Stimulated activated naive CD8-positive, alpha-beta T cell treated with anti-CD3 and anti-CD28 coated beads, Interleukin-15, Interleukin-2, amounts not matched to agents 100 ng/mL and 50 ng/mL, for 24 hours (primary cell): Measurements from ENCODE around the gene NEO1.

Source experiments
- H3K27ac Mint-ChIP-seq: one replicate; pipeline ENCODE4 v1.8.0; 2021; ENCODE audit warnings: mild to moderate bottlenecking, mixed read lengths
- H3K27me3 Mint-ChIP-seq: one replicate; pipeline ENCODE4 v1.8.0; 2021; ENCODE audit warnings: mixed read lengths
- H3K36me3 Mint-ChIP-seq: one replicate; pipeline ENCODE4 v1.8.0; 2021; ENCODE audit warnings: low read depth, mixed read lengths
- H3K4me1 Mint-ChIP-seq: one replicate; pipeline ENCODE4 v1.8.0; 2021; ENCODE audit warnings: low read depth, mixed read lengths
- H3K4me3 Mint-ChIP-seq: one replicate; pipeline ENCODE4 v1.8.0; 2021; ENCODE audit warnings: mild to moderate bottlenecking, mixed read lengths
- H3K9me3 Mint-ChIP-seq: one replicate; pipeline ENCODE4 v1.8.0; 2021; ENCODE audit warnings: mixed read lengths

Gene NEO1

GRCh38 chr15:73345658-73346057 is 293.4 kb downstream of the NEO1 start:
- H3K27me3 Mint-ChIP-seq: peaks cover 3% of the 10 kb centered on the region
- H3K4me3 Mint-ChIP-seq: no peak overlapping the region
- H3K4me1 Mint-ChIP-seq: no peaks in the 10 kb centered on the region
- H3K36me3 Mint-ChIP-seq: no peaks in the 10 kb centered on the region
- peaks cover 15% of the 10 kb centered on the region for H3K9me3 Mint-ChIP-seq
- H3K27ac Mint-ChIP-seq: no peak overlapping the region

- no peaks in the 10 kb centered on the region for H3K36me3 Mint-ChIP-seq
- no peak overlapping the region for H3K27ac Mint-ChIP-seq
- peaks cover 3% of the 10 kb centered on the region for H3K27me3 Mint-ChIP-seq
- H3K4me1 Mint-ChIP-seq: no peaks in the 10 kb centered on the region
- peaks cover 15% of the 10 kb centered on the region for H3K9me3 Mint-ChIP-seq
- H3K4me3 Mint-ChIP-seq: no peak overlapping the region
These were observed 294.6 kb downstream of the NEO1 start for GRCh38 chr15:73346735-73347312.

GRCh38 chr15:73349191-73349590 is 296.9 kb downstream of the NEO1 start:
- Mint-ChIP-seq H3K36me3 (no peaks in the 10 kb centered on the region), H3K4me1 (no peaks in the 10 kb centered on the region), H3K4me3 (no peak overlapping the region), H3K27ac (no peak overlapping the region), H3K9me3 (peaks cover 4% of the 10 kb centered on the region), H3K27me3 (peaks cover 3% of the 10 kb centered on the region)

- Mint-ChIP-seq H3K36me3 (no peaks in the 10 kb centered on the region), H3K9me3 (peaks cover 4% of the 10 kb centered on the region), H3K4me1 (no peaks in the 10 kb centered on the region), H3K27me3 (peaks cover 12% of the 10 kb centered on the region), H3K4me3 (no peak overlapping the region), H3K27ac (no peak overlapping the region)
These were observed 299.8 kb downstream of the NEO1 start for GRCh38 chr15:73352082-73352481.

- Mint-ChIP-seq H3K9me3 (no peaks in the 10 kb centered on the region), H3K27ac (no peak overlapping the region), H3K27me3 (peaks cover 12% of the 10 kb centered on the region), H3K36me3 (no peaks in the 10 kb centered on the region), H3K4me1 (no peaks in the 10 kb centered on the region), H3K4me3 (no peak overlapping the region)
These were observed 301.5 kb downstream of the NEO1 start for GRCh38 chr15:73353734-73354133.

- Mint-ChIP-seq H3K27ac (no peak overlapping the region), H3K4me3 (no peak overlapping the region), H3K4me1 (no peaks in the 10 kb centered on the region), H3K27me3 (peaks cover 16% of the 10 kb centered on the region), H3K36me3 (no peaks in the 10 kb centered on the region), H3K9me3 (no peaks in the 10 kb centered on the region)
These were observed 302.0 kb downstream of the NEO1 start for GRCh38 chr15:73354241-73354640.
